ENCODE data around the gene ISYNA1. TPM values are rescaled to one million over a fixed set of nuclear protein-coding genes. Genes with fewer than 3 reads are reported as not detected.

Gene ISYNA1
- total and polyA plus RNA-seq, 4 donors: 4.7 to 41.9 (median 10.1) TPM

DNA sequence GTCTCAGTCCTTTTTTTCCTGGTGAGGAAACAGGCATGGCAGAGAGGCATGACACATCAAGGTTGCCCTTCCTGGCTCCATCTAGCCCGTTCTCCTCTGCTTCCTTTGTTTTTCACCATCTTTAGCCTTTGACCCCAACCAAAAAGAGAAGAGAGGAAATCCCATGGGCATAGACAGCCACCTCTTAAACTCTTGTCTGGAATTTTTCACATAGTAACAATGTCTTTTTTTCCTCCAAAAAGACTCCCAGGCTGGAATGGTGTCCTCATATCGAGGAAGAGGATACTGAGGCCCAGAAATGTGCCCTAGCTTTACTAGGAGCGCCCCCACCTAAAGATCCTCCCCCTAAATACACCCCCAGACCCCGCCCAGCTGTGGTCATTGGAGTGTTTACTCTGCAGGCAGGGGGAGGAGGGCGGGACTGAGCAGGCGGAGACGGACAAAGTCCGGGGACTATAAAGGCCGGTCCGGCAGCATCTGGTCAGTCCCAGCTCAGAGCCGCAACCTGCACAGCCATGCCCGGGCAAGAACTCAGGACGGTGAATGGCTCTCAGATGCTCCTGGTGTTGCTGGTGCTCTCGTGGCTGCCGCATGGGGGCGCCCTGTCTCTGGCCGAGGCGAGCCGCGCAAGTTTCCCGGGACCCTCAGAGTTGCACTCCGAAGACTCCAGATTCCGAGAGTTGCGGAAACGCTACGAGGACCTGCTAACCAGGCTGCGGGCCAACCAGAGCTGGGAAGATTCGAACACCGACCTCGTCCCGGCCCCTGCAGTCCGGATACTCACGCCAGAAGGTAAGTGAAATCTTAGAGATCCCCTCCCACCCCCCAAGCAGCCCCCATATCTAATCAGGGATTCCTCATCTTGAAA lies 52.0 kb downstream of the ISYNA1 start, which contains the start of gene GDF15:
Gene GDF15, plus strand, starts transcription at position 484 of the 868 bp plus-strand sequence. Its CDS starts 32 bp downstream, at position 516.
- H3K27ac ChIP-seq (ENCODE audit: low read depth in 1 of 2, low read length in 2 of 2): peak within 1 kb of the TSS; percentile 90

More for the DNA sequence above, 52.0 kb downstream of the ISYNA1 start, which contains the start of gene GDF15:
- peaks cover 0 to 5% (median 0%) of the 10 kb centered on the region in 4 donors for H3K36me3 ChIP-seq (ENCODE audit: control insufficient read depth in 4 of 4, insufficient read depth in 3 of 4, low read depth in 1 of 4, low read length in 3 of 4)
- WGBS: 17% methylated on average over 33 of the region's 33 CpGs
- no peaks in the 10 kb centered on the region for H3K27me3 ChIP-seq (ENCODE audit: control insufficient read depth in 4 of 4, insufficient read depth in 4 of 4, low read length in 3 of 4)
- peak within 1 kb of the TSS in 2 of 3 donors; percentile 37 to 43 for H3K4me3 ChIP-seq (ENCODE audit: low read depth in 1 of 3, low read length in 3 of 3)
- peak within 1 kb of the TSS in 1 of 2 donors; percentile 59 for H3K9ac ChIP-seq (ENCODE audit: low read depth in 1 of 2, low read length in 2 of 2)
- DNase-seq (ENCODE audit: low spot score): peak; percentile 84
- TF ChIP-seq, protein P1, sequence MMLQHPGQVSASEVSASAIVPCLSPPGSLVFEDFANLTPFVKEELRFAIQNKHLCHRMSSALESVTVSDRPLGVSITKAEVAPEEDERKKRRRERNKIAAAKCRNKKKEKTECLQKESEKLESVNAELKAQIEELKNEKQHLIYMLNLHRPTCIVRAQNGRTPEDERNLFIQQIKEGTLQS (IDR thresholded peaks at IDR 0.05): no peak
- peak; percentile 72 to 79 for TF ChIP-seq RXRA (IDR thresholded peaks at IDR 0.05)
- TF ChIP-seq, protein P2, sequence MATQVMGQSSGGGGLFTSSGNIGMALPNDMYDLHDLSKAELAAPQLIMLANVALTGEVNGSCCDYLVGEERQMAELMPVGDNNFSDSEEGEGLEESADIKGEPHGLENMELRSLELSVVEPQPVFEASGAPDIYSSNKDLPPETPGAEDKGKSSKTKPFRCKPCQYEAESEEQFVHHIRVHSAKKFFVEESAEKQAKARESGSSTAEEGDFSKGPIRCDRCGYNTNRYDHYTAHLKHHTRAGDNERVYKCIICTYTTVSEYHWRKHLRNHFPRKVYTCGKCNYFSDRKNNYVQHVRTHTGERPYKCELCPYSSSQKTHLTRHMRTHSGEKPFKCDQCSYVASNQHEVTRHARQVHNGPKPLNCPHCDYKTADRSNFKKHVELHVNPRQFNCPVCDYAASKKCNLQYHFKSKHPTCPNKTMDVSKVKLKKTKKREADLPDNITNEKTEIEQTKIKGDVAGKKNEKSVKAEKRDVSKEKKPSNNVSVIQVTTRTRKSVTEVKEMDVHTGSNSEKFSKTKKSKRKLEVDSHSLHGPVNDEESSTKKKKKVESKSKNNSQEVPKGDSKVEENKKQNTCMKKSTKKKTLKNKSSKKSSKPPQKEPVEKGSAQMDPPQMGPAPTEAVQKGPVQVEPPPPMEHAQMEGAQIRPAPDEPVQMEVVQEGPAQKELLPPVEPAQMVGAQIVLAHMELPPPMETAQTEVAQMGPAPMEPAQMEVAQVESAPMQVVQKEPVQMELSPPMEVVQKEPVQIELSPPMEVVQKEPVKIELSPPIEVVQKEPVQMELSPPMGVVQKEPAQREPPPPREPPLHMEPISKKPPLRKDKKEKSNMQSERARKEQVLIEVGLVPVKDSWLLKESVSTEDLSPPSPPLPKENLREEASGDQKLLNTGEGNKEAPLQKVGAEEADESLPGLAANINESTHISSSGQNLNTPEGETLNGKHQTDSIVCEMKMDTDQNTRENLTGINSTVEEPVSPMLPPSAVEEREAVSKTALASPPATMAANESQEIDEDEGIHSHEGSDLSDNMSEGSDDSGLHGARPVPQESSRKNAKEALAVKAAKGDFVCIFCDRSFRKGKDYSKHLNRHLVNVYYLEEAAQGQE (IDR thresholded peaks at IDR 0.05): peak; percentile 92
- TF ChIP-seq TAF1 (conservative IDR thresholded peaks at IDR 0.05): peak; percentile 99
- TF ChIP-seq, protein P3, sequence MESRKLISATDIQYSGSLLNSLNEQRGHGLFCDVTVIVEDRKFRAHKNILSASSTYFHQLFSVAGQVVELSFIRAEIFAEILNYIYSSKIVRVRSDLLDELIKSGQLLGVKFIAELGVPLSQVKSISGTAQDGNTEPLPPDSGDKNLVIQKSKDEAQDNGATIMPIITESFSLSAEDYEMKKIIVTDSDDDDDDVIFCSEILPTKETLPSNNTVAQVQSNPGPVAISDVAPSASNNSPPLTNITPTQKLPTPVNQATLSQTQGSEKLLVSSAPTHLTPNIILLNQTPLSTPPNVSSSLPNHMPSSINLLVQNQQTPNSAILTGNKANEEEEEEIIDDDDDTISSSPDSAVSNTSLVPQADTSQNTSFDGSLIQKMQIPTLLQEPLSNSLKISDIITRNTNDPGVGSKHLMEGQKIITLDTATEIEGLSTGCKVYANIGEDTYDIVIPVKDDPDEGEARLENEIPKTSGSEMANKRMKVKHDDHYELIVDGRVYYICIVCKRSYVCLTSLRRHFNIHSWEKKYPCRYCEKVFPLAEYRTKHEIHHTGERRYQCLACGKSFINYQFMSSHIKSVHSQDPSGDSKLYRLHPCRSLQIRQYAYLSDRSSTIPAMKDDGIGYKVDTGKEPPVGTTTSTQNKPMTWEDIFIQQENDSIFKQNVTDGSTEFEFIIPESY (IDR thresholded peaks at IDR 0.05): peak; percentile 76
- TF ChIP-seq RAD21 (IDR thresholded peaks at IDR 0.05): peak; percentile 61 to 78
- TF ChIP-seq GABPA (IDR thresholded peaks at IDR 0.05 in 1 of 2, conservative IDR thresholded peaks at IDR 0.05 in 1 of 2): no peak
- peak in 1 of 2 donors; percentile 50 for TF ChIP-seq EGR1 (IDR thresholded peaks at IDR 0.05; ENCODE audit: low read depth in 2 of 2)
- peak; percentile 93 for TF ChIP-seq FOXA1 (IDR thresholded peaks at IDR 0.05)
- TF ChIP-seq SP1 (IDR thresholded peaks at IDR 0.05): peak; percentile 93
- TF ChIP-seq, protein P4, sequence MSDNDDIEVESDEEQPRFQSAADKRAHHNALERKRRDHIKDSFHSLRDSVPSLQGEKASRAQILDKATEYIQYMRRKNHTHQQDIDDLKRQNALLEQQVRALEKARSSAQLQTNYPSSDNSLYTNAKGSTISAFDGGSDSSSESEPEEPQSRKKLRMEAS (IDR thresholded peaks at IDR 0.05): peak; percentile 60
- TF ChIP-seq, protein P5, sequence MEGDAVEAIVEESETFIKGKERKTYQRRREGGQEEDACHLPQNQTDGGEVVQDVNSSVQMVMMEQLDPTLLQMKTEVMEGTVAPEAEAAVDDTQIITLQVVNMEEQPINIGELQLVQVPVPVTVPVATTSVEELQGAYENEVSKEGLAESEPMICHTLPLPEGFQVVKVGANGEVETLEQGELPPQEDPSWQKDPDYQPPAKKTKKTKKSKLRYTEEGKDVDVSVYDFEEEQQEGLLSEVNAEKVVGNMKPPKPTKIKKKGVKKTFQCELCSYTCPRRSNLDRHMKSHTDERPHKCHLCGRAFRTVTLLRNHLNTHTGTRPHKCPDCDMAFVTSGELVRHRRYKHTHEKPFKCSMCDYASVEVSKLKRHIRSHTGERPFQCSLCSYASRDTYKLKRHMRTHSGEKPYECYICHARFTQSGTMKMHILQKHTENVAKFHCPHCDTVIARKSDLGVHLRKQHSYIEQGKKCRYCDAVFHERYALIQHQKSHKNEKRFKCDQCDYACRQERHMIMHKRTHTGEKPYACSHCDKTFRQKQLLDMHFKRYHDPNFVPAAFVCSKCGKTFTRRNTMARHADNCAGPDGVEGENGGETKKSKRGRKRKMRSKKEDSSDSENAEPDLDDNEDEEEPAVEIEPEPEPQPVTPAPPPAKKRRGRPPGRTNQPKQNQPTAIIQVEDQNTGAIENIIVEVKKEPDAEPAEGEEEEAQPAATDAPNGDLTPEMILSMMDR (IDR thresholded peaks at IDR 0.05; ENCODE audit: low read depth, low read length, missing input control): peak; percentile 68
- TF ChIP-seq FOXA2 (IDR thresholded peaks at IDR 0.05): peak; percentile 85
- TF ChIP-seq HNF4A (conservative IDR thresholded peaks at IDR 0.05): peak; percentile 86 to 89
- peak in 1 of 2 donors; percentile 29 for TF ChIP-seq JUND (IDR thresholded peaks at IDR 0.05)
- TF ChIP-seq YY1 (IDR thresholded peaks at IDR 0.05): peak; percentile 73
- TF ChIP-seq HNF4G (IDR thresholded peaks at IDR 0.05): peak; percentile 81
- TF ChIP-seq NR2F2 (IDR thresholded peaks at IDR 0.05): peak; percentile 35
- no peaks in the 10 kb centered on the region for H3K9me3 ChIP-seq (ENCODE audit: control insufficient read depth in 4 of 4, low read length in 3 of 4)
- H3K4me1 ChIP-seq (ENCODE audit: control insufficient read depth in 4 of 4, insufficient read depth in 4 of 4, low read length in 3 of 4): peaks cover 8 to 34% (median 19%) of the 10 kb centered on the region in 4 donors

All from liver (tissue), 9 donors.